ENCODE measurements around the gene APOO. TPM values are rescaled to one million over a fixed set of nuclear protein-coding genes. Genes with fewer than 3 reads are reported as not detected.

Gene APOO
- total and polyA plus RNA-seq, 2 of the 4 experiments (the other 2 are of a cell fraction): 9.0 to 14.2 TPM

DNA sequence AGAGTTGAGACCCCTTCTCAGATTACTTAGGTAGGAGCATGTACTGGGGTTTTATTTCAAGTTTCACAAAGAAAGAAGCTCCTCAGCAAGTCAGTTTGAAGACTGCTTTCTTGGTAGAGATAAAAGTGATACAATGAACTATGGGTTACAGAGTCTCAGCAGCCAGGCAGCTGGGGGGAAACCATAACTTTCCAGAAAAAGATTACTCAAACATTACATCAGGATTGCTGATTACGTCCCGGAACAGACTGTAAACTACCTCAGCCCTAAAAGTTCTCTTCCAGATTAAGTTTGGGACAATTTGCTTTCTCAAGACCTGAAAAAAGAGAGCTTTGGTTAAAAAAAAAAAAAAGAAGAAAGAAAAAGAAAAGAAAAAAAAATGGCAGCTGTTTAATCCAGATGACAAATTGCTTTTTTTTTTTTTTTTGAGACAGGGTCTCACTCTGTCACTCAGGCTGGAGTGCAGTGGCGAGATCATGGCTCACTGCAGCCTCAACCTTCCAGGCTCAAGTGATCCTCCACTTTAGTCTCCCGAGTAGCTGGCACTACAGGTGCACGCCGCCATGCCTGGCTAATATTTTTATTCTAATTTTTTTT, 108.2 kb downstream of the APOO start:
- H4K5ac ChIP-seq (ENCODE audit: low read depth, low read length): no peak overlapping the region
- no peak overlapping the region for H3K4me3 ChIP-seq (ENCODE audit: insufficient read depth, low read depth, low read length)
- no peak overlapping the region for H2AK9ac ChIP-seq (replicated peaks; ENCODE audit: low read depth, low read length, poor library complexity)
- H3K4me2 ChIP-seq (ENCODE audit: low read depth, low read length): no peak overlapping the region; the same call in 1 of the 2 replicates
- H3K9me1 ChIP-seq (ENCODE audit: insufficient read depth, low read length): no peaks in the 10 kb centered on the region
- H3K9me3 ChIP-seq (ENCODE audit: control insufficient read depth, insufficient read depth, low read length): no peaks in the 10 kb centered on the region
- no peak overlapping the region for H2AFZ ChIP-seq (replicated peaks; ENCODE audit: low read length, poor library complexity)
- H3K4me1 ChIP-seq (ENCODE audit: control insufficient read depth, insufficient read depth, low read length): peaks cover 5% of the 10 kb centered on the region
- peak overlapping the region; percentile 46; the same call in 1 of the 2 replicates for H3K18ac ChIP-seq (ENCODE audit: low read depth, low read length)
- peak overlapping the region; percentile 47; the same call in 1 of the 2 replicates for H2BK20ac ChIP-seq (ENCODE audit: low read depth, low read length)
- no peaks in the 10 kb centered on the region for H3K79me1 ChIP-seq (ENCODE audit: low read depth in 1 of 2, low read length in 2 of 2)
- ATAC-seq (ENCODE audit: low read depth) (peak; percentile 42; the same call in 1 of the 2 replicates), DNase-seq (peak; percentile 60)
- H3K4ac ChIP-seq (ENCODE audit: low read depth, low read length): no peak overlapping the region
- intact Hi-C loops (cut with micrococcal nuclease): no loop called here
- no peak overlapping the region for H3K9ac ChIP-seq (ENCODE audit: low read depth, low read length)
- CTCF ChIA-PET: interaction anchor here (0.6 kb wide), 1 partner anchor 1689 kb away, joined by 6 read pairs; no protein-coding TSS in a partner anchor
- no peaks in the 10 kb centered on the region for H4K20me1 ChIP-seq (ENCODE audit: insufficient read depth, low read length)
- no peak overlapping the region for H3K56ac ChIP-seq (ENCODE audit: extremely low read depth, insufficient read depth, low read length)
- H2BK120ac ChIP-seq (ENCODE audit: low read depth, low read length): no peak overlapping the region; the same call in 1 of the 2 replicates
- dilution Hi-C loops (cut with HindIII; ENCODE audit: low sequenced_read_pairs, unreplicated experiment): no loop called here
- no peaks in the 10 kb centered on the region for H3K36me3 ChIP-seq (ENCODE audit: control insufficient read depth, insufficient read depth, low read length)
- H2BK15ac ChIP-seq (ENCODE audit: low read depth, low read length): no peak overlapping the region
- no peak overlapping the region for H2AK5ac ChIP-seq (ENCODE audit: low read depth, low read length)
- no peak overlapping the region for H2BK5ac ChIP-seq (ENCODE audit: low read depth, low read length, poor library complexity, severe bottlenecking)
- in situ Hi-C loops (cut with MboI; ENCODE audit: low sequenced_read_pairs): no loop called here
- H3K27me3 ChIP-seq (ENCODE audit: control insufficient read depth, insufficient read depth, low read length): peaks cover 2% of the 10 kb centered on the region; the same call in 1 of the 2 replicates
- peak overlapping the region in 1 of 2 experiments; percentile 49; a peak in 1 of 4 replicates for H4K8ac ChIP-seq (ENCODE audit: low read depth in 2 of 2, low read length in 2 of 2)
- POLR2A ChIA-PET (ENCODE audit: unreplicated experiment): no interaction called here
- H4K91ac ChIP-seq (ENCODE audit: insufficient read depth, low read depth, low read length): no peak overlapping the region
- no TSS peak for BruUV-seq (replicated peaks)
- no peak overlapping the region for H3K23ac ChIP-seq (ENCODE audit: low read depth, low read length)
- no peak for TF ChIP-seq NFE2L2 (IDR thresholded peaks at IDR 0.05; ENCODE audit: low read depth, low read length)
- TF ChIP-seq CEBPB (IDR thresholded peaks at IDR 0.05; ENCODE audit: low read depth, low read length): 0 out of 2 replicates have a peak, but pooled peaks have one; percentile 13
- no CpG with 5 or more reads among the region's 6 CpGs for WGBS, 2 experiments (ENCODE audit: extremely low coverage in 2 of 2, insufficient read length in 1 of 2)
- no peak overlapping the region for H3K14ac ChIP-seq (replicated peaks; ENCODE audit: low read depth, low read length)
- H3K27ac ChIP-seq (ENCODE audit: insufficient read depth, low read length): no peak overlapping the region
